HG02938 (cell line): Measurements from ENCODE around the gene LHX4.

ENCODE experiments used
- ATAC-seq: cut with Tn5 transposase; IDR thresholded peaks from one replicate; pipeline ENCODE4 v1.9.1; 2021; ENCODE audit warnings: mild to moderate bottlenecking, moderate library complexity; ENCODE audit not compliant: unreplicated experiment

LHX4 gene

GRCh38 chr1:180256341-180257027 lies 26.4 kb downstream of the LHX4 start:
- ATAC-seq: no peak

GRCh38 chr1:180257028-180257386 lies 26.9 kb downstream of the LHX4 start:
- no peak for ATAC-seq

- no peak for ATAC-seq
Observed at GRCh38 chr1:180257486-180257885, 27.4 kb downstream of the LHX4 start.

GRCh38 chr1:180258290-180258689 lies 28.2 kb downstream of the LHX4 start:
- ATAC-seq: no peak

GRCh38 chr1:180258935-180259334 lies 28.9 kb downstream of the LHX4 start:
- no peak for ATAC-seq

GRCh38 chr1:180259431-180260338 lies 29.6 kb downstream of the LHX4 start:
- no peak for ATAC-seq

- no peak for ATAC-seq
Observed at GRCh38 chr1:180260541-180260940, 30.5 kb downstream of the LHX4 start.

- ATAC-seq: no peak
Observed at GRCh38 chr1:180261030-180261429, 31.0 kb downstream of the LHX4 start.

- no peak for ATAC-seq
Observed at GRCh38 chr1:180261524-180262155, 31.6 kb downstream of the LHX4 start.

- ATAC-seq: no peak
Observed at GRCh38 chr1:180262628-180263488, 32.8 kb downstream of the LHX4 start.

- no peak for ATAC-seq
Observed at GRCh38 chr1:180264595-180264994, 34.5 kb downstream of the LHX4 start.

- ATAC-seq: no peak
Observed at GRCh38 chr1:180265201-180265600, 35.1 kb downstream of the LHX4 start.

- no peak for ATAC-seq
Observed at GRCh38 chr1:180265871-180266270, 35.8 kb downstream of the LHX4 start.

- no peak for ATAC-seq
Observed at GRCh38 chr1:180266275-180267210, 36.5 kb downstream of the LHX4 start.

- ATAC-seq: no peak
Observed at GRCh38 chr1:180267211-180267561, 37.1 kb downstream of the LHX4 start.

- ATAC-seq: no peak
Observed at GRCh38 chr1:180267761-180268555, 37.9 kb downstream of the LHX4 start.

- no peak for ATAC-seq
Observed at GRCh38 chr1:180268556-180269075, 38.6 kb downstream of the LHX4 start.

GRCh38 chr1:180269645-180270529 lies 39.8 kb downstream of the LHX4 start:
- no peak for ATAC-seq
